ENCODE data around the gene F12.

The F12 gene

GRCh38 chr5:177409043-177409801, at the start of gene F12:
Gene F12, minus strand, starts transcription at chr5:177409564. Its CDS starts 37 bp downstream, at chr5:177409527.
- Histone ChIP-seq H4K20me1 (ENCODE audit: insufficient read depth, low read length) (peaks cover 9% of the 10 kb centered on the region; the same call in 1 of the 2 replicates), H3K9ac (ENCODE audit: low read depth, low read length) (no peak within 1 kb of the TSS), H3K27ac (ENCODE audit: low read length) (no peak within 1 kb of the TSS), H3K4me1 (ENCODE audit: insufficient read depth, low read length) (peaks cover 9% of the 10 kb centered on the region), H3K79me2 (ENCODE audit: insufficient read depth, low read length) (no peaks in the 10 kb centered on the region), H3K9me3 (ENCODE audit: insufficient read depth, low read length, severe bottlenecking) (no peaks in the 10 kb centered on the region), H3K4me2 (ENCODE audit: insufficient read depth, low read length) (no peak within 1 kb of the TSS), H3K27me3 (ENCODE audit: insufficient read depth, low read length, poor library complexity) (peaks cover 26% of the 10 kb centered on the region), H3K36me3 (ENCODE audit: insufficient read depth, low read length) (no peaks in the 10 kb centered on the region), H2AFZ (ENCODE audit: low read depth, low read length) (no peak within 1 kb of the TSS), H3K4me3 (ENCODE audit: low read depth in 1 of 2, low read length in 2 of 2) (no peak within 1 kb of the TSS)
- no peak for TF ChIP-seq EZH2 (IDR thresholded peaks at IDR 0.05; ENCODE audit: borderline replicate concordance, low read depth, low read length, severe bottlenecking)
- TF ChIP-seq CTCF (IDR thresholded peaks at IDR 0.05; ENCODE audit: borderline replicate concordance, extremely low read depth, low read length, poor library complexity, severe bottlenecking): no peak
- DNase-seq: no peak
- no peak for ATAC-seq (ENCODE audit: insufficient read depth, low read depth)

- no peak overlapping the region for H3K4me2 ChIP-seq (ENCODE audit: insufficient read depth, low read length)
- H3K27me3 ChIP-seq (ENCODE audit: insufficient read depth, low read length, poor library complexity): no peaks in the 10 kb centered on the region
- no peak overlapping the region for H3K27ac ChIP-seq (ENCODE audit: low read length)
- H4K20me1 ChIP-seq (ENCODE audit: insufficient read depth, low read length): peaks cover 33% of the 10 kb centered on the region
- no peak overlapping the region for H2AFZ ChIP-seq (ENCODE audit: low read depth, low read length)
- DNase-seq: no peak
- H3K36me3 ChIP-seq (ENCODE audit: insufficient read depth, low read length): peaks cover 34% of the 10 kb centered on the region
- no peaks in the 10 kb centered on the region for H3K9me3 ChIP-seq (ENCODE audit: insufficient read depth, low read length, severe bottlenecking)
- H3K9ac ChIP-seq (ENCODE audit: low read depth, low read length): no peak overlapping the region
- H3K4me3 ChIP-seq (ENCODE audit: low read depth in 1 of 2, low read length in 2 of 2): no peak overlapping the region
- no peaks in the 10 kb centered on the region for H3K79me2 ChIP-seq (ENCODE audit: insufficient read depth, low read length)
- no peak for ATAC-seq (ENCODE audit: insufficient read depth, low read depth)
- TF ChIP-seq EZH2 (IDR thresholded peaks at IDR 0.05; ENCODE audit: borderline replicate concordance, low read depth, low read length, severe bottlenecking) (no peak), CTCF (IDR thresholded peaks at IDR 0.05; ENCODE audit: borderline replicate concordance, extremely low read depth, low read length, poor library complexity, severe bottlenecking) (no peak)
- H3K4me1 ChIP-seq (ENCODE audit: insufficient read depth, low read length): peaks cover 27% of the 10 kb centered on the region
These were observed 49.6 kb upstream of the F12 start for GRCh38 chr5:177458912-177459350.

- no peaks in the 10 kb centered on the region for H3K9me3 ChIP-seq (ENCODE audit: insufficient read depth, low read length, severe bottlenecking)
- no peak overlapping the region for H2AFZ ChIP-seq (ENCODE audit: low read depth, low read length)
- H3K36me3 ChIP-seq (ENCODE audit: insufficient read depth, low read length): peaks cover 34% of the 10 kb centered on the region
- TF ChIP-seq CTCF (IDR thresholded peaks at IDR 0.05; ENCODE audit: borderline replicate concordance, extremely low read depth, low read length, poor library complexity, severe bottlenecking): no peak
- no peak overlapping the region for H3K9ac ChIP-seq (ENCODE audit: low read depth, low read length)
- ATAC-seq (ENCODE audit: insufficient read depth, low read depth) (no peak), DNase-seq (no peak)
- H3K27me3 ChIP-seq (ENCODE audit: insufficient read depth, low read length, poor library complexity): no peaks in the 10 kb centered on the region
- no peaks in the 10 kb centered on the region for H3K79me2 ChIP-seq (ENCODE audit: insufficient read depth, low read length)
- H3K4me3 ChIP-seq (ENCODE audit: low read depth in 1 of 2, low read length in 2 of 2): no peak overlapping the region
- no peak overlapping the region for H3K27ac ChIP-seq (ENCODE audit: low read length)
- H4K20me1 ChIP-seq (ENCODE audit: insufficient read depth, low read length): peaks cover 42% of the 10 kb centered on the region
- no peak overlapping the region for H3K4me2 ChIP-seq (ENCODE audit: insufficient read depth, low read length)
- peaks cover 30% of the 10 kb centered on the region for H3K4me1 ChIP-seq (ENCODE audit: insufficient read depth, low read length)
These were observed 48.7 kb upstream of the F12 start for GRCh38 chr5:177457852-177458681.
